Left lung (tissue), 10 donors: Measurements from ENCODE around the gene IFIT2. TPM values are rescaled to one million over a fixed set of nuclear protein-coding genes. Genes with fewer than 3 reads are reported as not detected.

Source experiments
- ATAC-seq: fragments of 200-7000 bp; cut with Tn5 transposase; one replicate; pipeline ENCODE4 v1.9.1; 2020; ENCODE audit warnings: moderate library complexity
- DNase-seq, 4 donors: peaks; one replicate each; pipeline ENCODE4 v3.0.0-alpha.2; 2013 to 2020
- H3K27ac ChIP-seq, 2 donors: fragments of 200-600 bp; sonication (generic) in 1 of 2; one replicate each; pipeline versions ENCODE4 v1.5.0 to v1.8.0; 2020 to 2021
- H3K27me3 ChIP-seq, 2 donors: fragments of 200-600 bp; sonication (generic) in 1 of 2; one replicate each; pipeline versions ENCODE4 v1.5.0 to v1.8.0; 2020 to 2021
- H3K36me3 ChIP-seq, 2 donors: fragments of 200-600 bp; sonication (generic) in 1 of 2; one replicate each; pipeline versions ENCODE4 v1.5.0 to v1.8.0; 2020 to 2021
- H3K4me1 ChIP-seq, 2 donors: fragments of 200-600 bp; one replicate each; pipeline ENCODE4 v1.8.0; 2021
- H3K4me3 ChIP-seq, 2 donors: fragments of 200-600 bp; sonication (generic) in 1 of 2; one replicate each; pipeline versions ENCODE4 v1.5.0 to v1.8.0; 2020 to 2021; ENCODE audit warnings: mild to moderate bottlenecking in 1 of 2
- H3K9me3 ChIP-seq, 2 donors: fragments of 200-600 bp; sonication (generic) in 1 of 2; one replicate each; pipeline versions ENCODE4 v1.5.0 to v1.8.0; 2020 to 2021
- intact Hi-C, 2 donors: fragments of 100-400 bp; cut with DNase I; formaldehyde crosslinking; loops; one replicate each; pipeline versions ENCODE4 v1.11.2 to v1.14.2; 2022
- polyA plus RNA-seq, 6 donors: library from polyadenylated mRNA; unstranded; fragments of 120-200 nt; gene quantifications; one replicate each; pipeline ENCODE4 v1.2.1, GENCODE V29; 2013; ENCODE audit not compliant: insufficient read length in 6 of 6
- total RNA-seq, 2 donors: library from RNA; stranded (reverse); fragmentation: NEBNext Ultra II Directional; extraction: Animal tissue kit (Norgen Biotek cat#: 25700); gene quantifications; one replicate each; pipeline ENCODE4 v1.2.1, GENCODE V29; 2021
- TF ChIP-seq, protein P1 (sequence below), 2 donors: fragments of 200-600 bp; sonication (generic) in 1 of 2; IDR thresholded peaks; one replicate each; pipeline versions ENCODE4 v1.5.0 to v1.8.0; 2021; ENCODE audit warnings: antibody characterized with exemption in 2 of 2
- donor health status: DM: no; HTN: yes; CAD: no.
- donor health status: DM: no; HTN: no; CAD: no.

Gene IFIT2
- total and polyA plus RNA-seq, 8 donors, result 9.4 to 26.1 (median 14.4) TPM

DNA sequence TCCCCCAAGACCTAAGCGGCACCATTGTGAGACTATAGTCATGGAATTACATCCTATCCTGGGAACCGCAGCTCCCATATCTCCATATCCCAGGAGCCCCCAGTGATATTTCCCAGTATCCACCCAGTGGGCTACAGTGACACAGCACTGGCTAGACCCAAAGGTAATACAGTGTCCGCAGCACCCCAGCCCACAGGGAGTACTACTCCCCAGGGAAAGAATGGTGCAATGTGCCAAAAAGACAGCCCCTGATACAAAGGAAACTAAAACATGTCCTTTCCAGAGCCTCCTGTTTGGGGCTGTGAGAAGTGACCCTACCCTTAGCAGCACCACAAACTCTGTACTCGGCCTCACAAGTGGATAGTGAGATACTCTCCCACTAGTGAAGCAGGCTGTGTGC lies 4.5 kb upstream of the IFIT2 start:
- Histone ChIP-seq H3K27ac (peak overlapping the region in 1 of 2 donors; percentile 90), H3K4me1 (peaks cover 0 to 49% of the 10 kb centered on the region in 2 donors), H3K36me3 (no peaks in the 10 kb centered on the region), H3K9me3 (no peaks in the 10 kb centered on the region), H3K27me3 (no peaks in the 10 kb centered on the region), H3K4me3 (no peak overlapping the region)
- DNase-seq (no peak), ATAC-seq (no peak)
- intact Hi-C loops, result no loop called here
- TF ChIP-seq, protein P1, sequence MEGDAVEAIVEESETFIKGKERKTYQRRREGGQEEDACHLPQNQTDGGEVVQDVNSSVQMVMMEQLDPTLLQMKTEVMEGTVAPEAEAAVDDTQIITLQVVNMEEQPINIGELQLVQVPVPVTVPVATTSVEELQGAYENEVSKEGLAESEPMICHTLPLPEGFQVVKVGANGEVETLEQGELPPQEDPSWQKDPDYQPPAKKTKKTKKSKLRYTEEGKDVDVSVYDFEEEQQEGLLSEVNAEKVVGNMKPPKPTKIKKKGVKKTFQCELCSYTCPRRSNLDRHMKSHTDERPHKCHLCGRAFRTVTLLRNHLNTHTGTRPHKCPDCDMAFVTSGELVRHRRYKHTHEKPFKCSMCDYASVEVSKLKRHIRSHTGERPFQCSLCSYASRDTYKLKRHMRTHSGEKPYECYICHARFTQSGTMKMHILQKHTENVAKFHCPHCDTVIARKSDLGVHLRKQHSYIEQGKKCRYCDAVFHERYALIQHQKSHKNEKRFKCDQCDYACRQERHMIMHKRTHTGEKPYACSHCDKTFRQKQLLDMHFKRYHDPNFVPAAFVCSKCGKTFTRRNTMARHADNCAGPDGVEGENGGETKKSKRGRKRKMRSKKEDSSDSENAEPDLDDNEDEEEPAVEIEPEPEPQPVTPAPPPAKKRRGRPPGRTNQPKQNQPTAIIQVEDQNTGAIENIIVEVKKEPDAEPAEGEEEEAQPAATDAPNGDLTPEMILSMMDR (IDR thresholded peaks at IDR 0.05), result no peak

DNA sequence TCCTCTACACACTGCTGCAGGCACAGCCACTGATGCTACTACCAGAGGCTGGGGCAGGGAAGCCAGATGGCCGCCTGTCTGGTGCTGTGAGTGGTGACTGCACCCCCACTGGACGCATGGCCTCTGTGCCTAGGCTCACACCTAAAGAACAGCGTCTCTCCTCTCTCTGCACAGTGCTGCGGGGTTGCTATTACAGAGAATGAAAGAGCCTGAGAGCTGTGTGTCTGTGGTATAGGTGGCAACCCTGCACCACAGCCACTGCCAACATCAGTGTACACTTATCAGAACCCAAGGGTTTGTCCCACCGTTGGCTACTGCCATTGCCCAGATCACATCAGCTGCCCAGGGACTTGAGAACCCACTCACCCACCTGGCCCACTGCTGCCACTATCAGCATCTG lies 4.1 kb upstream of the IFIT2 start:
- H3K4me1 ChIP-seq, result peaks cover 0 to 53% of the 10 kb centered on the region in 2 donors
- no peak for ATAC-seq
- no peak overlapping the region for H3K27ac ChIP-seq
- DNase-seq, result no peak
- intact Hi-C loops, result no loop called here
- no peaks in the 10 kb centered on the region for H3K36me3 ChIP-seq
- TF ChIP-seq, protein P1 (IDR thresholded peaks at IDR 0.05), result no peak
- no peaks in the 10 kb centered on the region for H3K27me3 ChIP-seq
- H3K9me3 ChIP-seq, result no peaks in the 10 kb centered on the region
- H3K4me3 ChIP-seq, result no peak overlapping the region

DNA sequence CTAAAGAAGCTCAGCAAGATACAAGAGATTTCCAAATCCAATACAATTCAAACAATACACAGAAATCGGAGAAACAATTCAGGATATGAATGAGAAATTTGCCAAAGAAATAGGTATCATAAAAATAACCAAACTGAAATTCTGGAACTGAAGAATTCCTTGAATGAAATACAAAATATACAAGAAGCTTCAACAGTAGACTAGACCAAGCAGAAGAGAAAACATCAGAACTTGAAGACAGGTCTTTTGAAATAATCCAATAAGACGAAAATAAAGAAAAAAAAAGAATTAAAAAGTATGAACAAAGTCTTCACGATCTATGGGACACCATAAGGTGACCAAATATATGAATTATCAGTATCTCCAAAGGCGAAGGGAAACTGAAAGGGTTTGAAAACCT lies 2.8 kb upstream of the IFIT2 start:
- H3K27ac ChIP-seq, result no peak overlapping the region
- H3K4me3 ChIP-seq, result no peak overlapping the region
- intact Hi-C loops, result no loop called here
- no peaks in the 10 kb centered on the region for H3K36me3 ChIP-seq
- H3K27me3 ChIP-seq, result no peaks in the 10 kb centered on the region
- TF ChIP-seq, protein P1 (IDR thresholded peaks at IDR 0.05), result no peak
- ATAC-seq (no peak), DNase-seq (no peak)
- H3K9me3 ChIP-seq, result no peaks in the 10 kb centered on the region
- peaks cover 6 to 65% of the 10 kb centered on the region in 2 donors for H3K4me1 ChIP-seq

DNA sequence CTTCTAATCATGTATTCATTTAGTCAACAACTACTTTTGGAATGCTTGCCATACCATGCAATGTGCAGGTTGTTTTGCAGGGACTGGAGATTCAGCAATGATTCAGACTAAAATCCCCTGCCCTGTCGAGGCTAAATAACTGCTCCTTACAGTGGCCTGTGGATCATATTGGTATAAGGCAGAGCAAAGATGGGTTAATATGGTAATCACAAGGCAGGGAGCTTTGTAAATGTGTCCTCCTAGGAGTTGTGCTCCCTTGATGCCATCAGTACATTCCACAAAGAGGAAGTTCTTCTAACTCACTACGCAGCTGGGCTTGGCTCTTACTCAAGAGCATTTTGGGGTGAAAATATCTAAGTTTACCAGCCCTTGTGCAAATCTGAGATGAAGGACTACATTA lies 614 bp upstream of the IFIT2 start:
- TF ChIP-seq, protein P1 (IDR thresholded peaks at IDR 0.05), result no peak
- intact Hi-C loops, result no loop called here
- DNase-seq, result peak in 1 of 4 donors; percentile 54
- peak; percentile 69 for ATAC-seq
- Histone ChIP-seq H3K4me1 (peaks cover 6 to 49% of the 10 kb centered on the region in 2 donors), H3K36me3 (peaks cover 0 to 8% of the 10 kb centered on the region in 2 donors), H3K9me3 (no peaks in the 10 kb centered on the region), H3K4me3 (peak overlapping the region; percentile 30 to 58), H3K27me3 (no peaks in the 10 kb centered on the region), H3K27ac (peak overlapping the region; percentile 95 to 96)

DNA sequence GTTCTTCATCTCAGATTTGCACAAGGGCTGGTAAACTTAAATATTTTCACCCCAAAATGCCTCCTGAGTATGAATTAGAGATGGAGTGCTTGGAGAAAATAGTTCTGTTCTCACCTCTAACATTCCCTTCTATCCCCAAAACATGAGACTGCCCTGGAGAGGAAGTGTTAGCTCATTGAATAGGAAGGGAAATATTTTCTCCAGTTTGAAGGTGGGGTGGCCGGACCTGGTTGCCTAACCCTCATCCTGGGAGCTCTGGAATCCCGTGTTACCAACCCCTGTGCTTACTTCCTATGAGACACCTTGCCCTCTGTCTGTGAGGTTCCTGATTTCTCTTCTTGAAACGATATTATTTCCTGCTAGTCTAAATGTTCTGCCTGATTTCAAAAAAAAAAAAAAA lies 779 bp downstream of the IFIT2 start:
- H3K4me1 ChIP-seq, result peaks cover 6 to 35% of the 10 kb centered on the region in 2 donors
- peak overlapping the region; percentile 95 to 96 for H3K27ac ChIP-seq
- DNase-seq, result no peak
- intact Hi-C loops, result no loop called here
- ATAC-seq, result peak; percentile 64
- H3K9me3 ChIP-seq, result no peaks in the 10 kb centered on the region
- TF ChIP-seq, protein P1 (IDR thresholded peaks at IDR 0.05), result no peak
- peak overlapping the region; percentile 30 to 58 for H3K4me3 ChIP-seq
- no peaks in the 10 kb centered on the region for H3K27me3 ChIP-seq
- H3K36me3 ChIP-seq, result peaks cover 0 to 22% of the 10 kb centered on the region in 2 donors
